NCI-H446 treated with DMSO at 0.1 percent for 48 hours (cell line): ENCODE data around the gene CCNH.

Experiments used
- DNase-seq: peaks from one replicate; lab custom pipeline; 2025; lab: John Stamatoyannopoulos, UW

Gene CCNH

DNA sequence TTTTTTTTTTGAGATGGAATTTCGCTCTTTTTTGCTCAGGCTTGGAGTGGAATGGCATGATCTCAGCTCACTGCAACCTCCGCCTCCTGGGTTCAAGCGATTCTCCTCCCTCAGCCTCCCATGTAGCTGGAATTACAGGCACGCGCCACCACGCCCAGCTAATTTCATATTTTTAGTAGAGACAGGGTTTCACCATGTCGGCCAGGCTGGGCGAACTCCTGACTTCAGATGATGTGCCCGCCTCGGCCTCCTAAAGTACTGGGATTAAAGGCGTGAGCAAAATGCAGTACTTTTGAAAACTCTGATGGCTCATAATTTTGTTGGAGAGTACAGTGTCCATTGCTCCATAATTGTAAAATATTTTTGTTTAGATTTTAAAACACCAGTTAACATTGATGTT lies 52.6 kb downstream of the CCNH start:
- no peak for DNase-seq

DNA sequence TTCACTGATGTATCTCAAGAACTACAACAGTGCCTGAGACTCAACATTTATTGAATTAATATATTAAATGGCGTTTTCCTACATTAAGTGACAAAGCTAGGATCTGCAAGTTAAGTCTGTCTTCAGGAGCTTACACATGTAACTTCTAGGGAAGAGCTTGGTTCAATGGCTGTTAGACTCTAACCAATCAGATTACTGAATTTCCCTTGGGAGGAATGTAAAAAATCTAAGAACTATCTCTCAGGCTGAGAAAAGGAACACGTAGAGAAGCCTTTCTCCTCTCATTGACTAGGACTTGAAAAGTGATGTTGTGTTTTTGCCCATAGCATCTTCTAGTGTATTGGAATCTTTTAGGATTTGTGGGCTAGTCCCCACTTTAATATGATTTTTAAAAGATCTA lies 53.6 kb downstream of the CCNH start:
- no peak for DNase-seq

GRCh38 chr5:87354496-87354895 lies 58.2 kb downstream of the CCNH start:
- DNase-seq = no peak

- no peak for DNase-seq
Observed at GRCh38 chr5:87347841-87348240, 64.9 kb downstream of the CCNH start.

GRCh38 chr5:87347272-87347671 lies 65.5 kb downstream of the CCNH start:
- no peak for DNase-seq
